HEK293 (cell line): ENCODE measurements around the gene PLPP1.

Experiments
- CTCF ChIA-PET: fragments of 350-600 bp; formaldehyde crosslinking; extraction: SDS; loops from one replicate; lab custom pipeline; 2021; ENCODE audit warnings: antibody characterized with exemption; lab: Yijun Ruan, JAX
- POLR2A ChIA-PET: fragments of 300-600 bp; formaldehyde crosslinking; extraction: SDS; loops from one replicate; lab custom pipeline; 2020; ENCODE audit warnings: antibody characterized with exemption, inconsistent platforms; lab: Yijun Ruan, JAX
- H3K27ac ChIP-seq: fragments of 200-500 bp; sonication (Bioruptor generic); 2 replicates; pipeline ENCODE4 v1.5.1; 2014; ENCODE audit warnings: low read depth, low read length, control low read depth, inconsistent platforms; ENCODE audit errors: extremely low read depth
- H3K36me3 ChIP-seq, 2 experiments: fragments of 200-500 bp in 1 of 2; sonication (Bioruptor generic) in 1 of 2; 1 replicate in 1 of 2; 2 replicates in 1 of 2; pipeline ENCODE4 v1.5.1; 2014 to 2017; ENCODE audit warnings: inconsistent platforms in 2 of 2, low read length in 2 of 2; ENCODE audit not compliant: control insufficient read depth in 2 of 2, insufficient read depth in 1 of 2
- H3K4me1 ChIP-seq: fragments of 200-500 bp; sonication (Bioruptor generic); 2 replicates; pipeline ENCODE4 v1.5.1; 2014; ENCODE audit warnings: mild to moderate bottlenecking, low read length, inconsistent platforms; ENCODE audit not compliant: control insufficient read depth, insufficient read depth
- H3K4me3 ChIP-seq: 2 replicates; pipeline ENCODE4 v1.5.1; 2011; ENCODE audit warnings: low read depth, mild to moderate bottlenecking, control low read depth, low read length, moderate library complexity
- H3K9me3 ChIP-seq: fragments of 200-500 bp; sonication (Bioruptor generic); 2 replicates; pipeline ENCODE4 v1.5.1; 2014; ENCODE audit warnings: low read depth, low read length, inconsistent platforms; ENCODE audit not compliant: control insufficient read depth, insufficient read depth
- AEBP2 ChIP-seq: fragments of 450-650 bp; formaldehyde crosslinking; IDR thresholded peaks from 2 replicates; pipeline ENCODE4 v1.5.1; 2016; ENCODE audit warnings: missing biosample characterization, missing genetic modification characterization, borderline replicate concordance
- KLF9 ChIP-seq: fragments of 450-650 bp; formaldehyde crosslinking; IDR thresholded peaks from 2 replicates; pipeline ENCODE4 v1.5.1; 2016; ENCODE audit warnings: missing biosample characterization, missing genetic modification characterization, low read depth
- PRDM1 ChIP-seq: fragments of 450-650 bp; formaldehyde crosslinking; IDR thresholded peaks from 2 replicates; pipeline ENCODE4; 2016; ENCODE audit warnings: missing biosample characterization, missing genetic modification characterization
- RBAK ChIP-seq: fragments of 450-650 bp; formaldehyde crosslinking; IDR thresholded peaks from 2 replicates; pipeline ENCODE4 v1.5.1; 2016; ENCODE audit warnings: missing biosample characterization, missing genetic modification characterization
- ZFP69B ChIP-seq: fragments of 450-650 bp; formaldehyde crosslinking; IDR thresholded peaks from 2 replicates; pipeline ENCODE4 v1.5.1; 2016; ENCODE audit warnings: missing biosample characterization, missing genetic modification characterization
- ZNF132 ChIP-seq: fragments of 450-650 bp; formaldehyde crosslinking; IDR thresholded peaks from 2 replicates; pipeline ENCODE4 v1.5.1; 2017; ENCODE audit warnings: missing biosample characterization, missing genetic modification characterization, borderline replicate concordance
- ZNF133 ChIP-seq: fragments of 450-650 bp; formaldehyde crosslinking; IDR thresholded peaks from 2 replicates; pipeline ENCODE4 v1.5.1; 2016; ENCODE audit warnings: missing biosample characterization, missing genetic modification characterization
- ZNF335 ChIP-seq: fragments of 450-650 bp; formaldehyde crosslinking; conservative IDR thresholded peaks from 2 replicates; pipeline ENCODE4 v1.5.1; 2016; ENCODE audit warnings: missing biosample characterization, missing genetic modification characterization
- ZNF610 ChIP-seq: fragments of 450-650 bp; formaldehyde crosslinking; IDR thresholded peaks from 2 replicates; pipeline ENCODE4 v1.5.1; 2016; ENCODE audit warnings: missing biosample characterization, missing genetic modification characterization, borderline replicate concordance
- ZNF621 ChIP-seq: fragments of 450-650 bp; formaldehyde crosslinking; IDR thresholded peaks from 2 replicates; pipeline ENCODE4 v1.5.1; 2017; ENCODE audit warnings: missing biosample characterization, missing genetic modification characterization
- ZNF704 ChIP-seq: fragments of 450-650 bp; formaldehyde crosslinking; IDR thresholded peaks from 2 replicates; pipeline ENCODE4 v1.5.1; 2016; ENCODE audit warnings: missing biosample characterization, missing genetic modification characterization
- ZNF768 ChIP-seq: fragments of 450-650 bp; formaldehyde crosslinking; IDR thresholded peaks from 2 replicates; pipeline ENCODE4 v1.5.1; 2018; ENCODE audit warnings: missing biosample characterization, mild to moderate bottlenecking, missing genetic modification characterization
- ZNF776 ChIP-seq: fragments of 450-650 bp; formaldehyde crosslinking; IDR thresholded peaks from 2 replicates; pipeline ENCODE4 v1.5.0; 2017; ENCODE audit warnings: missing biosample characterization, missing genetic modification characterization, borderline replicate concordance

Gene PLPP1

DNA sequence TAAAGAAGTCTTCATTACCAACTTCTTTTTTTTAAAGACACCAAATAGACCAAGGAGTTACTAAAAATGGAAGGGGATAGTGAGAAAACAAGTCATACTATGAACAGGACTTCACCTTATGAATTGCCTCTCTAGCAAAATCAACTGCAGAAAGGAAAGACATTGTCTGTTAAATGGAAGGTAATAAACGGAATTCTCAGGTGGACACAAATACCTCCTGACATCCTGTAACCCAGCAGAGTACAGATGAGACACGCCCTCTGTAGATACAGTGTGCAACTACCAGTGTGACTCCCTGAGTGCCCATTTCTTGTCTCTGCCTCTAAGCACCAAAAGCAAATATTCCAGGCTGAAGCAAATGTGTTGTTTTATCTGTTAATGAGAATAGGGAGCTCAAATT is 12.2 kb upstream of the PLPP1 start:
- TF ChIP-seq ZNF335 (tag by site-specific recombination) (0 out of 2 replicates have a peak, but pooled peaks have one; percentile 11), ZFP69B (tag by site-specific recombination) (no peak)
- Histone ChIP-seq H3K4me1 (no peaks in the 10 kb centered on the region), H3K27ac (no peak overlapping the region), H3K36me3 (no peaks in the 10 kb centered on the region), H3K4me3 (no peak overlapping the region), H3K9me3 (no peaks in the 10 kb centered on the region)
- CTCF ChIA-PET = interaction anchor here (0.8 to 0.9 kb wide), 2 partner anchors 11 to 142 kb away, joined by 3 to 4 read pairs; no protein-coding TSS in a partner anchor
- POLR2A ChIA-PET = no interaction called here

- Histone ChIP-seq H3K9me3 (no peaks in the 10 kb centered on the region), H3K27ac (no peak overlapping the region), H3K4me1 (no peaks in the 10 kb centered on the region), H3K36me3 (no peaks in the 10 kb centered on the region), H3K4me3 (no peak overlapping the region)
- ChIA-PET POLR2A (no interaction called here), CTCF (interaction anchor here (1.0 kb wide), 1 partner anchor 144 kb away, joined by 3 read pairs; no protein-coding TSS in a partner anchor)
- TF ChIP-seq ZNF133 (tag by site-specific recombination) (no peak), PRDM1 (tag by site-specific recombination) (peak; percentile 51)
Observed at GRCh38 chr5:55544341-55544740, 9.6 kb upstream of the PLPP1 start.

DNA sequence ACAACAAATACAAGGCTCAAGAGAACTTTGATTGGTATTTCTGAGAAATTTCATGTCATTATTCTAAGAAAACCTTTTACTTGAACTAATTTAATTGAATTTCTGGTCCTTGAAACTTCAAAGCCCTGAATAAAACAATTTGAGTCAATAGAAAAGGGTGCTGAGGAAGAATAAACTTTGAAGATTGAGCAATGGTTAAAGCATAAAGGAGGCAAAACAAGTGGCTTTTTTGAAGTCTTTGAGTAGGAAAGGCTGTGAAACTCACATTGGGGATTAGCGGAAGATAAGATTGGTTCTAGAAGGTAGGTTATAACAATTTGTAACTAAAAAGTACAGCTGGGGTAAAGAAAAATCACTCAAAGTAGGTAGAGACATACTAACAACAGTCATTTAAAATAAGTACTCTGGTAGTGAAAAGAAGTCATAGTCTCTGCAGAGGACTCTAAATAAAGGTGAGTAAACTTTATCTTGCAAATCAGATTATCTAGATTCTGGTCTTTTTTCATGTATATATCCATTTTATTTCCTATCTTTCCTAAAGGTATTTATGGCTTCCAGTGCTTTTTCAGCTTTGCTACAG is 6.4 kb upstream of the PLPP1 start:
- POLR2A ChIA-PET = no interaction called here
- Histone ChIP-seq H3K9me3 (no peaks in the 10 kb centered on the region), H3K4me1 (0 out of 2 replicates have a peak, but pooled peaks cover under 1% of the 10 kb centered on the region), H3K27ac (no peak overlapping the region), H3K4me3 (no peak overlapping the region), H3K36me3 (no peaks in the 10 kb centered on the region)
- TF ChIP-seq ZNF132 (tag by site-specific recombination) (no peak), RBAK (no peak), ZNF621 (tag by site-specific recombination) (no peak), ZNF704 (tag by site-specific recombination) (no peak), ZNF768 (tag by site-specific recombination) (no peak), AEBP2 (tag by site-specific recombination) (no peak), ZNF610 (tag by site-specific recombination) (no peak)
- CTCF ChIA-PET = interaction anchor here (1.5 kb wide), 1 partner anchor 78 kb away, joined by 5 read pairs; no protein-coding TSS in a partner anchor

DNA sequence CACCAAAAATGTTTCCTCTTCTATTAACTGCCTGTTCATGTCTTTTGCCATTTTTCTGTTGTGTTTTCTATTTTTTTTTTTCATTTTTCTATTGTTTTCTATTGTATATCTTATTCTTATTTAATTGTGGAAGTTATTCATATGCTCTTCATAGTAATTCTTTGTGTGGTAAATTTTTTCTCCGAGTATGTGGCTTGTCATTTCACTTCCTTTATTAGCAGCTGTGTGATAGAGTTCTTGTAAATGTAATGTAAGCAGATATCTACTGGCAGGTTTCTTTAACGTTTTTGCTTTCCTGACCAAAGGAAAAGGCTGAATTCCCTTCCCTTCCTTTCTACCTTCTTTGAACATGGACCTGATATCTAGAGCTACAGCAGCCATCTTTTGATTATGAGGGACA is 5.8 kb upstream of the PLPP1 start:
- no peak for TF ChIP-seq ZNF776 (tag by site-specific recombination)
- TF ChIP-seq KLF9 (tag by site-specific recombination) = no peak
- TF ChIP-seq, all 188 proteins: peak for 0
- no peak overlapping the region for H3K27ac ChIP-seq
- CTCF ChIA-PET = interaction anchor here (1.5 kb wide), 1 partner anchor 78 kb away, joined by 5 read pairs; no protein-coding TSS in a partner anchor
- POLR2A ChIA-PET = no interaction called here
- peaks cover 7% of the 10 kb centered on the region; the same call in 1 of the 2 replicates for H3K4me1 ChIP-seq
- no peak overlapping the region for H3K4me3 ChIP-seq
- H3K9me3 ChIP-seq = no peaks in the 10 kb centered on the region
- no peaks in the 10 kb centered on the region for H3K36me3 ChIP-seq
